Lung microvascular endothelial cell (primary cell): ENCODE data around the gene ZNHIT2. TPM values are rescaled to one million over a fixed set of nuclear protein-coding genes. Genes with fewer than 3 reads are reported as not detected.
A peak's percentile ranks its signal among the peaks of the same experiment; 100 is the strongest.
"Not testable (repeated sequence)": the region's sequence is repeated elsewhere in the genome, so short reads cannot be mapped to it uniquely, and the experiment has no call there.

ENCODE experiments used
- DNase-seq, 2 donors: peaks; one replicate each; pipeline versions ENCODE4 v3.0.0 to v3.0.0-alpha.2; 2010; ENCODE audit warnings: low read depth in 2 of 2
- total RNA-seq: library from RNA; depleted of rRNA; stranded (reverse); fragments of >200 nt; gene quantifications from 2 replicates; pipeline ENCODE4 v1.2.1, GENCODE V29; 2014

Gene ZNHIT2
- 4.6 and 9.7 TPM in 2 replicates for total RNA-seq

- DNase-seq = peak; percentile 99
Measured at GRCh38 chr11:65117206-65118096, at the start of gene ZNHIT2. TSS of gene ZNHIT2 (minus strand) at chr11:65117701. CDS start at chr11:65117653, 48 bp downstream.

- no peak for DNase-seq
Measured at GRCh38 chr11:65166893-65167292, 49.4 kb upstream of the ZNHIT2 start.

- DNase-seq = no peak
Measured at GRCh38 chr11:65165410-65166317, 48.2 kb upstream of the ZNHIT2 start.

GRCh38 chr11:65163684-65164083 is 46.2 kb upstream of the ZNHIT2 start:
- no peak for DNase-seq

- no peak for DNase-seq
Measured at GRCh38 chr11:65160643-65161042, 43.1 kb upstream of the ZNHIT2 start.

GRCh38 chr11:65159012-65159411 is 41.5 kb upstream of the ZNHIT2 start:
- no peak for DNase-seq

- DNase-seq = no peak
Measured at GRCh38 chr11:65157336-65157735, 39.8 kb upstream of the ZNHIT2 start.

GRCh38 chr11:65156926-65157325 is 39.4 kb upstream of the ZNHIT2 start:
- no peak for DNase-seq

- no peak for DNase-seq
Measured at GRCh38 chr11:65156256-65156655, 38.8 kb upstream of the ZNHIT2 start.

- DNase-seq = no peak
Measured at GRCh38 chr11:65152122-65152521, 34.6 kb upstream of the ZNHIT2 start.

- no peak for DNase-seq
Measured at GRCh38 chr11:65151331-65151899, 33.9 kb upstream of the ZNHIT2 start.

- peak in 1 of 2 donors; percentile 80 for DNase-seq
Measured at GRCh38 chr11:65150509-65151299, 33.2 kb upstream of the ZNHIT2 start.

GRCh38 chr11:65150131-65150508 is 32.6 kb upstream of the ZNHIT2 start:
- DNase-seq = not testable (repeated sequence)

GRCh38 chr11:65148657-65149056 is 31.2 kb upstream of the ZNHIT2 start:
- no peak for DNase-seq

GRCh38 chr11:65147352-65148075 is 30.0 kb upstream of the ZNHIT2 start:
- no peak for DNase-seq

GRCh38 chr11:65141896-65142494 is 24.5 kb upstream of the ZNHIT2 start:
- DNase-seq = no peak

GRCh38 chr11:65136515-65137096 is 19.1 kb upstream of the ZNHIT2 start:
- no peak for DNase-seq

GRCh38 chr11:65135633-65136145 is 18.2 kb upstream of the ZNHIT2 start:
- DNase-seq = no peak

GRCh38 chr11:65134952-65135632 is 17.6 kb upstream of the ZNHIT2 start:
- DNase-seq = peak; percentile 97 to 98
